ENCODE measurements around the gene DYNLRB1.
"Not testable (repeated sequence)": the region's sequence is repeated elsewhere in the genome, so short reads cannot be mapped to it uniquely, and the experiment has no call there.

Gene DYNLRB1

GRCh38 chr20:34507702-34508413 lies 8.4 kb upstream of the DYNLRB1 start:
- Histone ChIP-seq H3K4me3 (replicated peaks; ENCODE audit: low read depth, low read length) (no peak overlapping the region), H3K27me3 (replicated peaks; ENCODE audit: control insufficient read depth, insufficient read depth, low read length) (no peaks in the 10 kb centered on the region), H3K36me3 (ENCODE audit: control insufficient read depth, insufficient read depth, low read length) (peaks cover 4% of the 10 kb centered on the region)
- TF ChIP-seq CTCF (IDR thresholded peaks at IDR 0.05; ENCODE audit: insufficient read depth, low read length, poor library complexity, severe bottlenecking): no peak
- no peak for DNase-seq (ENCODE audit: extremely low read depth, insufficient read length)

- H3K27me3 ChIP-seq (replicated peaks; ENCODE audit: control insufficient read depth, insufficient read depth, low read length): no peaks in the 10 kb centered on the region
- H3K4me3 ChIP-seq (replicated peaks; ENCODE audit: low read depth, low read length): no peak overlapping the region
- no peak for DNase-seq (ENCODE audit: extremely low read depth, insufficient read length)
- peaks cover 4% of the 10 kb centered on the region for H3K36me3 ChIP-seq (ENCODE audit: control insufficient read depth, insufficient read depth, low read length)
- TF ChIP-seq CTCF (IDR thresholded peaks at IDR 0.05; ENCODE audit: insufficient read depth, low read length, poor library complexity, severe bottlenecking): no peak
These were observed 5.6 kb upstream of the DYNLRB1 start for GRCh38 chr20:34510575-34510974.

- no peaks in the 10 kb centered on the region; the same call in 1 of the 2 replicates for H3K36me3 ChIP-seq (ENCODE audit: control insufficient read depth, insufficient read depth, low read length)
- H3K27me3 ChIP-seq (replicated peaks; ENCODE audit: control insufficient read depth, insufficient read depth, low read length): no peaks in the 10 kb centered on the region
- no peak for TF ChIP-seq CTCF (IDR thresholded peaks at IDR 0.05; ENCODE audit: insufficient read depth, low read length, poor library complexity, severe bottlenecking)
- DNase-seq (ENCODE audit: extremely low read depth, insufficient read length): no peak
- no peak overlapping the region for H3K4me3 ChIP-seq (replicated peaks; ENCODE audit: low read depth, low read length)
These were observed 4.3 kb upstream of the DYNLRB1 start for GRCh38 chr20:34511891-34512265.

- H3K4me3 ChIP-seq (replicated peaks; ENCODE audit: low read depth, low read length): no peak overlapping the region
- no peak for TF ChIP-seq CTCF (IDR thresholded peaks at IDR 0.05; ENCODE audit: insufficient read depth, low read length, poor library complexity, severe bottlenecking)
- no peaks in the 10 kb centered on the region for H3K27me3 ChIP-seq (replicated peaks; ENCODE audit: control insufficient read depth, insufficient read depth, low read length)
- H3K36me3 ChIP-seq (ENCODE audit: control insufficient read depth, insufficient read depth, low read length): no peaks in the 10 kb centered on the region; the same call in 1 of the 2 replicates
- DNase-seq (ENCODE audit: extremely low read depth, insufficient read length): no peak
These were observed 3.8 kb upstream of the DYNLRB1 start for GRCh38 chr20:34512266-34512954.

- no peak for DNase-seq (ENCODE audit: extremely low read depth, insufficient read length)
- H3K36me3 ChIP-seq (ENCODE audit: control insufficient read depth, insufficient read depth, low read length): no peaks in the 10 kb centered on the region; the same call in 1 of the 2 replicates
- TF ChIP-seq CTCF (IDR thresholded peaks at IDR 0.05; ENCODE audit: insufficient read depth, low read length, poor library complexity, severe bottlenecking): no peak
- H3K4me3 ChIP-seq (replicated peaks; ENCODE audit: low read depth, low read length): no peak overlapping the region
- H3K27me3 ChIP-seq (replicated peaks; ENCODE audit: control insufficient read depth, insufficient read depth, low read length): no peaks in the 10 kb centered on the region
These were observed 3.2 kb upstream of the DYNLRB1 start for GRCh38 chr20:34512955-34513419.

- not testable (repeated sequence) for DNase-seq (ENCODE audit: extremely low read depth, insufficient read length); H3K36me3 ChIP-seq (ENCODE audit: control insufficient read depth, insufficient read depth, low read length); H3K4me3 ChIP-seq (replicated peaks; ENCODE audit: low read depth, low read length); H3K27me3 ChIP-seq (replicated peaks; ENCODE audit: control insufficient read depth, insufficient read depth, low read length)
These were observed 2.2 kb upstream of the DYNLRB1 start for GRCh38 chr20:34514034-34514433.
